Neural cell (in vitro differentiated cells): ENCODE measurements around the gene SPINT3. TPM values are rescaled to one million over a fixed set of nuclear protein-coding genes. Genes with fewer than 3 reads are reported as not detected.

Experiments
- H2AFZ ChIP-seq: fragments of 200-600, 300-800 bp; sonication (generic), shearing (Covaris generic); 2 replicates; pipeline ENCODE4 v1.6.0; 2014; ENCODE audit warnings: low read depth, mild to moderate bottlenecking, antibody characterized with exemption, low read length, moderate library complexity
- H3F3A ChIP-seq: fragments of 200-600 bp; shearing (Covaris generic); 2 replicates; pipeline ENCODE4 v1.6.1; 2016; ENCODE audit warnings: mild to moderate bottlenecking, moderate library complexity, mixed read lengths, antibody characterized with exemption, low read length; ENCODE audit not compliant: insufficient read depth, poor library complexity, severe bottlenecking
- H3K27ac ChIP-seq: fragments of 200-600, 300-800 bp; sonication (generic), shearing (Covaris generic); 2 replicates; pipeline ENCODE4 v1.5.1; 2014; ENCODE audit warnings: mild to moderate bottlenecking, low read length, moderate library complexity
- H3K27me3 ChIP-seq: fragments of 300-800, 200-600 bp; sonication (generic), shearing (Covaris generic); 2 replicates; pipeline ENCODE4 v1.6.0; 2014; ENCODE audit warnings: mild to moderate bottlenecking, low read depth, low read length, moderate library complexity; ENCODE audit not compliant: insufficient read depth
- H3K36me3 ChIP-seq: fragments of 300-800, 200-600 bp; sonication (generic), shearing (Covaris generic); 2 replicates; pipeline ENCODE4 v1.5.1; 2014; ENCODE audit warnings: mild to moderate bottlenecking, antibody characterized with exemption, low read length, moderate library complexity; ENCODE audit not compliant: insufficient read depth
- H3K4me2 ChIP-seq: fragments of 300-800, 200-600 bp; sonication (generic), shearing (Covaris generic); 2 replicates; pipeline ENCODE4 v1.6.0; 2014; ENCODE audit warnings: mild to moderate bottlenecking, low read length
- H3K4me3 ChIP-seq: fragments of 300-800, 200-600 bp; sonication (generic), shearing (Covaris generic); 2 replicates; pipeline ENCODE4 v1.5.1; 2014; ENCODE audit warnings: mild to moderate bottlenecking, low read length, moderate library complexity
- H3K79me2 ChIP-seq: fragments of 200-600 bp; shearing (Covaris generic); replicated peaks from 2 replicates; pipeline ENCODE4 v1.6.0; 2014; ENCODE audit warnings: mild to moderate bottlenecking, low read length, moderate library complexity; ENCODE audit not compliant: insufficient read depth
- H3K9ac ChIP-seq: fragments of 300-800, 200-600 bp; sonication (generic), shearing (Covaris generic); 2 replicates; pipeline ENCODE4 v1.6.1; 2016; ENCODE audit warnings: mild to moderate bottlenecking, low read length, mixed read lengths
- H3K9me2 ChIP-seq: fragments of 200-600 bp; shearing (Covaris generic); 2 replicates; pipeline ENCODE4 v1.6.1; 2016; ENCODE audit warnings: mild to moderate bottlenecking, low read length, mixed read lengths; ENCODE audit not compliant: insufficient read depth
- H3K9me3 ChIP-seq: fragments of 200-600, 300-800 bp; sonication (generic), shearing (Covaris generic); 2 replicates; pipeline ENCODE4 v1.6.1; 2016; ENCODE audit warnings: mild to moderate bottlenecking, mixed run types, low read length, moderate library complexity, mixed read lengths
- H4K20me1 ChIP-seq: fragments of 200-600 bp; shearing (Covaris generic); 2 replicates; pipeline ENCODE4 v1.6.1; 2016; ENCODE audit warnings: mild to moderate bottlenecking, mixed run types; ENCODE audit not compliant: insufficient read depth
- CTCF ChIP-seq: fragments of 450-650 bp; IDR thresholded peaks from 2 replicates; pipeline ENCODE4 v1.5.1; 2014; ENCODE audit warnings: antibody characterized with exemption, mild to moderate bottlenecking, moderate library complexity; ENCODE audit not compliant: poor library complexity, severe bottlenecking
- EZH2 ChIP-seq: fragments of 200-600, 300-800 bp; shearing (Covaris generic), sonication (generic); IDR thresholded peaks from 2 replicates; pipeline ENCODE4 v1.6.1; 2014; ENCODE audit warnings: antibody characterized with exemption, low read length, borderline replicate concordance, mild to moderate bottlenecking; ENCODE audit not compliant: insufficient read depth, poor library complexity, severe bottlenecking
- MXI1 ChIP-seq: fragments of 450-650 bp; conservative IDR thresholded peaks from 2 replicates; pipeline ENCODE4 v1.6.1; 2014; ENCODE audit warnings: antibody characterized with exemption, mild to moderate bottlenecking; ENCODE audit not compliant: poor library complexity, severe bottlenecking
- POLR2AphosphoS5 ChIP-seq: IDR thresholded peaks from 2 replicates; pipeline ENCODE4 v1.6.1; 2012
- SMC3 ChIP-seq: fragments of 450-650 bp; conservative IDR thresholded peaks from 2 replicates; pipeline ENCODE4 v1.6.1; 2014; ENCODE audit warnings: antibody characterized with exemption, mild to moderate bottlenecking, moderate library complexity; ENCODE audit not compliant: poor library complexity
- TAF1 ChIP-seq: IDR thresholded peaks from 2 replicates; pipeline ENCODE4 v1.6.1; 2012; ENCODE audit warnings: low read depth
- polyA plus RNA-seq: library from polyadenylated mRNA; depleted of rRNA; stranded (reverse); fragments of >200 nt; gene quantifications from 2 replicates; pipeline ENCODE4 v1.2.3, GENCODE V29; 2014
- TF ChIP-seq, protein P1 (sequence below): IDR thresholded peaks from 2 replicates; pipeline ENCODE4 v1.6.1; 2012; ENCODE audit warnings: borderline replicate concordance

SPINT3 gene
- polyA plus RNA-seq, 1 donor from 2014 or later, result not detected

- Histone ChIP-seq H2AFZ (no peak overlapping the region), H3K9me3 (no peaks in the 10 kb centered on the region), H3K9me2 (no peaks in the 10 kb centered on the region), H3K4me2 (no peak overlapping the region), H3K36me3 (no peaks in the 10 kb centered on the region), H3K27me3 (no peaks in the 10 kb centered on the region), H3K9ac (no peak overlapping the region), H3K4me3 (no peak overlapping the region), H3K27ac (no peak overlapping the region), H3F3A (no peaks in the 10 kb centered on the region), H3K79me2 (no peaks in the 10 kb centered on the region), H4K20me1 (no peaks in the 10 kb centered on the region)
- TF ChIP-seq, protein P1, sequence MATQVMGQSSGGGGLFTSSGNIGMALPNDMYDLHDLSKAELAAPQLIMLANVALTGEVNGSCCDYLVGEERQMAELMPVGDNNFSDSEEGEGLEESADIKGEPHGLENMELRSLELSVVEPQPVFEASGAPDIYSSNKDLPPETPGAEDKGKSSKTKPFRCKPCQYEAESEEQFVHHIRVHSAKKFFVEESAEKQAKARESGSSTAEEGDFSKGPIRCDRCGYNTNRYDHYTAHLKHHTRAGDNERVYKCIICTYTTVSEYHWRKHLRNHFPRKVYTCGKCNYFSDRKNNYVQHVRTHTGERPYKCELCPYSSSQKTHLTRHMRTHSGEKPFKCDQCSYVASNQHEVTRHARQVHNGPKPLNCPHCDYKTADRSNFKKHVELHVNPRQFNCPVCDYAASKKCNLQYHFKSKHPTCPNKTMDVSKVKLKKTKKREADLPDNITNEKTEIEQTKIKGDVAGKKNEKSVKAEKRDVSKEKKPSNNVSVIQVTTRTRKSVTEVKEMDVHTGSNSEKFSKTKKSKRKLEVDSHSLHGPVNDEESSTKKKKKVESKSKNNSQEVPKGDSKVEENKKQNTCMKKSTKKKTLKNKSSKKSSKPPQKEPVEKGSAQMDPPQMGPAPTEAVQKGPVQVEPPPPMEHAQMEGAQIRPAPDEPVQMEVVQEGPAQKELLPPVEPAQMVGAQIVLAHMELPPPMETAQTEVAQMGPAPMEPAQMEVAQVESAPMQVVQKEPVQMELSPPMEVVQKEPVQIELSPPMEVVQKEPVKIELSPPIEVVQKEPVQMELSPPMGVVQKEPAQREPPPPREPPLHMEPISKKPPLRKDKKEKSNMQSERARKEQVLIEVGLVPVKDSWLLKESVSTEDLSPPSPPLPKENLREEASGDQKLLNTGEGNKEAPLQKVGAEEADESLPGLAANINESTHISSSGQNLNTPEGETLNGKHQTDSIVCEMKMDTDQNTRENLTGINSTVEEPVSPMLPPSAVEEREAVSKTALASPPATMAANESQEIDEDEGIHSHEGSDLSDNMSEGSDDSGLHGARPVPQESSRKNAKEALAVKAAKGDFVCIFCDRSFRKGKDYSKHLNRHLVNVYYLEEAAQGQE, result no peak
- TF ChIP-seq EZH2, result no peak
- TF ChIP-seq CTCF, result no peak
- TF ChIP-seq MXI1, result no peak
- no peak for TF ChIP-seq SMC3
- no peak for TF ChIP-seq POLR2AphosphoS5
Measured at GRCh38 chr20:45502561-45502960, 12.9 kb downstream of the SPINT3 start.

GRCh38 chr20:45501600-45501999, 13.8 kb downstream of the SPINT3 start:
- Histone ChIP-seq H3K9ac (no peak overlapping the region), H2AFZ (no peak overlapping the region), H3K36me3 (no peaks in the 10 kb centered on the region), H3K4me3 (no peak overlapping the region), H3K27ac (no peak overlapping the region), H3F3A (no peaks in the 10 kb centered on the region), H3K4me2 (no peak overlapping the region), H3K27me3 (no peaks in the 10 kb centered on the region), H4K20me1 (no peaks in the 10 kb centered on the region), H3K9me3 (no peaks in the 10 kb centered on the region), H3K9me2 (no peaks in the 10 kb centered on the region), H3K79me2 (no peaks in the 10 kb centered on the region)
- no peak for TF ChIP-seq MXI1

GRCh38 chr20:45500022-45500421, 15.4 kb downstream of the SPINT3 start:
- TF ChIP-seq TAF1 (no peak), POLR2AphosphoS5 (no peak), MXI1 (no peak)
- no peaks in the 10 kb centered on the region for H3K9me2 ChIP-seq
- H3K9ac ChIP-seq, result no peak overlapping the region
- H2AFZ ChIP-seq, result no peak overlapping the region
- no peaks in the 10 kb centered on the region for H4K20me1 ChIP-seq
- H3K36me3 ChIP-seq, result no peaks in the 10 kb centered on the region
- no peak overlapping the region for H3K4me3 ChIP-seq
- no peak overlapping the region for H3K4me2 ChIP-seq
- no peaks in the 10 kb centered on the region for H3K9me3 ChIP-seq
- no peak overlapping the region for H3K27ac ChIP-seq
- H3F3A ChIP-seq, result no peaks in the 10 kb centered on the region
- no peaks in the 10 kb centered on the region for H3K79me2 ChIP-seq
- no peaks in the 10 kb centered on the region for H3K27me3 ChIP-seq
